ENCODE results near the gene AHCYL2.

DNA sequence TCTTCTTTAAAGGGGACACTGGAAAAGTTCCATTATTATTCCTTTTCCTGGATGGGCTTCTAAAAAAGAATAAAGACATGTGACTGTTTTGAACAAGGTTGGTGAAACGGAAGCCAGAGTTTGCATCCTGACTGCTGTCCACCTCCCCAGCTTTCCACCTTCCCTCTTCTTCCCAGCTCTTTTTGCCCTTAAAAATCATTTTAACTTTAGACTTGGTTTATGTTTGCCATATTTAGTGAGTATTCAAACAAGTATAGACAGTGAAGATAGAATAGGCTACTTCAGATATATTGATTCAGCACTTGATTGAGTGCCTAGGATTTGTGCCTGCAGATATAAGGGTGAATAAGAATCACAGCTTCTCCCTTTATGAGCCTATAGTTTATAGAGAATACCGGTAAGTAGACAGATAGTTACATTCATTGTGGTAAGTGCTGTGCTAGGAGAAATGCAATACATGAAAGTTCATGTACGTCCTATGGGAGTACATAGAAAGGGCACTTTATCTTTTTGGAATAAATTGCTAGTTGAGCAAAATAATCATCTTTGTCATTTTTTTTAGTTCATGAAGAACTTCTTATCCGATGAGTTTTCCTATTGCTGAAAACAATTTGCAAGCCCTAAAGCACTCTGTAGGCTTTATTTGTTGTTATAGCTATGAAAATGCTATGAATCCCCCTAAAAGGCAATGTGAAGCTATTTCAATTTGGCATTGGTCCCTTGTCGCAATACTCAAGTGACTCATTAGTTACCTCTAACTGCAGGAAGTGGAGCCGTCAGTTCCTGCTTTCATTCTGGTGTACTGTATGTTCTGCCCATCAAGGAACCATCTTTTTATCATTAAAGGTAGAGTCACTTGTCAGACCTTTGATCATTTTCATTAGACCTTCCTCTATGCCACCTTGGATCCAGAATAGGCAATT, 152.2 kb downstream of the AHCYL2 start:
- TF ChIP-seq, protein P1, sequence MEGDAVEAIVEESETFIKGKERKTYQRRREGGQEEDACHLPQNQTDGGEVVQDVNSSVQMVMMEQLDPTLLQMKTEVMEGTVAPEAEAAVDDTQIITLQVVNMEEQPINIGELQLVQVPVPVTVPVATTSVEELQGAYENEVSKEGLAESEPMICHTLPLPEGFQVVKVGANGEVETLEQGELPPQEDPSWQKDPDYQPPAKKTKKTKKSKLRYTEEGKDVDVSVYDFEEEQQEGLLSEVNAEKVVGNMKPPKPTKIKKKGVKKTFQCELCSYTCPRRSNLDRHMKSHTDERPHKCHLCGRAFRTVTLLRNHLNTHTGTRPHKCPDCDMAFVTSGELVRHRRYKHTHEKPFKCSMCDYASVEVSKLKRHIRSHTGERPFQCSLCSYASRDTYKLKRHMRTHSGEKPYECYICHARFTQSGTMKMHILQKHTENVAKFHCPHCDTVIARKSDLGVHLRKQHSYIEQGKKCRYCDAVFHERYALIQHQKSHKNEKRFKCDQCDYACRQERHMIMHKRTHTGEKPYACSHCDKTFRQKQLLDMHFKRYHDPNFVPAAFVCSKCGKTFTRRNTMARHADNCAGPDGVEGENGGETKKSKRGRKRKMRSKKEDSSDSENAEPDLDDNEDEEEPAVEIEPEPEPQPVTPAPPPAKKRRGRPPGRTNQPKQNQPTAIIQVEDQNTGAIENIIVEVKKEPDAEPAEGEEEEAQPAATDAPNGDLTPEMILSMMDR (IDR thresholded peaks at IDR 0.05), result peak in 2 of 5 experiments; percentile 1 to 5
- TF ChIP-seq POLR2AphosphoS5 (IDR thresholded peaks at IDR 0.05), result no peak
- TF ChIP-seq POLR2A (IDR thresholded peaks at IDR 0.05), result no peak
- TF ChIP-seq EP300 (IDR thresholded peaks at IDR 0.05; ENCODE audit: low read depth), result no peak
